ENCODE results near the gene CCDC50.

- TF ChIP-seq CTCF (IDR thresholded peaks at IDR 0.05) (no peak), EP300 (IDR thresholded peaks at IDR 0.05) (no peak), POLR2AphosphoS5 (IDR thresholded peaks at IDR 0.05) (no peak)
These were observed 28.8 kb upstream of the CCDC50 start for GRCh38 chr3:191300422-191300821.

Measured in stomach (tissue), 4 donors.